ENCODE measurements around the gene ZNF654. TPM values are rescaled to one million over a fixed set of nuclear protein-coding genes. Genes with fewer than 3 reads are reported as not detected.

The ZNF654 gene
- total and polyA plus RNA-seq, 2 of the 13 experiments (the other 11 are each of a cell fraction or from before 2014, with no cell fraction given) = 1.8 to 4.1 TPM

DNA sequence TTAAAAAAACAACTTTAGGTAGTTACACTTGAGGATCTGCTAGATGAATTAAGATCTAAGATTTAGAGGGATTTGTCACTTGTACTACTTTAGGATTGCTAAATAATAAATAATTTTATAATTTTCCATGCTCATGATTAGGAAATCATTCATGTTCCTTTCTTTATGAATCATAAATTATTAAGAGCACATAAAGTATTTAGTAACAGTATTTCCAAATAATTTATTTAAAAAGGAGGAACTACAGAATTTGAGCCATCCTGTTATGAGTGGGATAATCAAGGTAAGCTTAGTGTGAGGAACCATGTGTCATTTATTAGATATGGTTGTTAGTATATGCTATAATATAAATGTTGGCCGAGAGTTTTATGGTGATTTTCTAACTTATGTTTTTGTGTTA, 53.2 kb downstream of the ZNF654 start (continued):
- TF ChIP-seq, protein P1, sequence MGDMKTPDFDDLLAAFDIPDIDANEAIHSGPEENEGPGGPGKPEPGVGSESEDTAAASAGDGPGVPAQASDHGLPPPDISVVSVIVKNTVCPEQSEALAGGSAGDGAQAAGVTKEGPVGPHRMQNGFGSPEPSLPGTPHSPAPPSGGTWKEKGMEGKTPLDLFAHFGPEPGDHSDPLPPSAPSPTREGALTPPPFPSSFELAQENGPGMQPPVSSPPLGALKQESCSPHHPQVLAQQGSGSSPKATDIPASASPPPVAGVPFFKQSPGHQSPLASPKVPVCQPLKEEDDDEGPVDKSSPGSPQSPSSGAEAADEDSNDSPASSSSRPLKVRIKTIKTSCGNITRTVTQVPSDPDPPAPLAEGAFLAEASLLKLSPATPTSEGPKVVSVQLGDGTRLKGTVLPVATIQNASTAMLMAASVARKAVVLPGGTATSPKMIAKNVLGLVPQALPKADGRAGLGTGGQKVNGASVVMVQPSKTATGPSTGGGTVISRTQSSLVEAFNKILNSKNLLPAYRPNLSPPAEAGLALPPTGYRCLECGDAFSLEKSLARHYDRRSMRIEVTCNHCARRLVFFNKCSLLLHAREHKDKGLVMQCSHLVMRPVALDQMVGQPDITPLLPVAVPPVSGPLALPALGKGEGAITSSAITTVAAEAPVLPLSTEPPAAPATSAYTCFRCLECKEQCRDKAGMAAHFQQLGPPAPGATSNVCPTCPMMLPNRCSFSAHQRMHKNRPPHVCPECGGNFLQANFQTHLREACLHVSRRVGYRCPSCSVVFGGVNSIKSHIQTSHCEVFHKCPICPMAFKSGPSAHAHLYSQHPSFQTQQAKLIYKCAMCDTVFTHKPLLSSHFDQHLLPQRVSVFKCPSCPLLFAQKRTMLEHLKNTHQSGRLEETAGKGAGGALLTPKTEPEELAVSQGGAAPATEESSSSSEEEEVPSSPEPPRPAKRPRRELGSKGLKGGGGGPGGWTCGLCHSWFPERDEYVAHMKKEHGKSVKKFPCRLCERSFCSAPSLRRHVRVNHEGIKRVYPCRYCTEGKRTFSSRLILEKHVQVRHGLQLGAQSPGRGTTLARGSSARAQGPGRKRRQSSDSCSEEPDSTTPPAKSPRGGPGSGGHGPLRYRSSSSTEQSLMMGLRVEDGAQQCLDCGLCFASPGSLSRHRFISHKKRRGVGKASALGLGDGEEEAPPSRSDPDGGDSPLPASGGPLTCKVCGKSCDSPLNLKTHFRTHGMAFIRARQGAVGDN (CRISPR knock-in tag; IDR thresholded peaks at IDR 0.05) = no peak
- no peak for TF ChIP-seq TBP (CRISPR knock-in tag; IDR thresholded peaks at IDR 0.05)
- TF ChIP-seq, protein P2, sequence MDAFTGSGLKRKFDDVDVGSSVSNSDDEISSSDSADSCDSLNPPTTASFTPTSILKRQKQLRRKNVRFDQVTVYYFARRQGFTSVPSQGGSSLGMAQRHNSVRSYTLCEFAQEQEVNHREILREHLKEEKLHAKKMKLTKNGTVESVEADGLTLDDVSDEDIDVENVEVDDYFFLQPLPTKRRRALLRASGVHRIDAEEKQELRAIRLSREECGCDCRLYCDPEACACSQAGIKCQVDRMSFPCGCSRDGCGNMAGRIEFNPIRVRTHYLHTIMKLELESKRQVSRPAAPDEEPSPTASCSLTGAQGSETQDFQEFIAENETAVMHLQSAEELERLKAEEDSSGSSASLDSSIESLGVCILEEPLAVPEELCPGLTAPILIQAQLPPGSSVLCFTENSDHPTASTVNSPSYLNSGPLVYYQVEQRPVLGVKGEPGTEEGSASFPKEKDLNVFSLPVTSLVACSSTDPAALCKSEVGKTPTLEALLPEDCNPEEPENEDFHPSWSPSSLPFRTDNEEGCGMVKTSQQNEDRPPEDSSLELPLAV (CRISPR knock-in tag; conservative IDR thresholded peaks at IDR 0.05; ENCODE audit: low read depth) = no peak
- TF ChIP-seq, protein P3, sequence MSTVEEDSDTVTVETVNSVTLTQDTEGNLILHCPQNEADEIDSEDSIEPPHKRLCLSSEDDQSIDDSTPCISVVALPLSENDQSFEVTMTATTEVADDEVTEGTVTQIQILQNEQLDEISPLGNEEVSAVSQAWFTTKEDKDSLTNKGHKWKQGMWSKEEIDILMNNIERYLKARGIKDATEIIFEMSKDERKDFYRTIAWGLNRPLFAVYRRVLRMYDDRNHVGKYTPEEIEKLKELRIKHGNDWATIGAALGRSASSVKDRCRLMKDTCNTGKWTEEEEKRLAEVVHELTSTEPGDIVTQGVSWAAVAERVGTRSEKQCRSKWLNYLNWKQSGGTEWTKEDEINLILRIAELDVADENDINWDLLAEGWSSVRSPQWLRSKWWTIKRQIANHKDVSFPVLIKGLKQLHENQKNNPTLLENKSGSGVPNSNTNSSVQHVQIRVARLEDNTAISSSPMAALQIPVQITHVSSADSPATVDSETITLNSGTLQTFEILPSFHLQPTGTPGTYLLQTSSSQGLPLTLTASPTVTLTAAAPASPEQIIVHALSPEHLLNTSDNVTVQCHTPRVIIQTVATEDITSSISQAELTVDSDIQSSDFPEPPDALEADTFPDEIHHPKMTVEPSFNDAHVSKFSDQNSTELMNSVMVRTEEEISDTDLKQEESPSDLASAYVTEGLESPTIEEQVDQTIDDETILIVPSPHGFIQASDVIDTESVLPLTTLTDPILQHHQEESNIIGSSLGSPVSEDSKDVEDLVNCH (CRISPR knock-in tag; IDR thresholded peaks at IDR 0.05) = no peak

Data from HepG2 (cell line).